PFSK-1 (cell line): ENCODE data around the gene INPP4A.

Source experiments
- FOXP2 ChIP-seq: optimal IDR thresholded peaks from 2 replicates; pipeline ENCODE3; 2011; ENCODE audit warnings: borderline replicate concordance, control low read depth, inconsistent platforms; ENCODE audit not compliant: insufficient read depth; ENCODE audit errors: extremely low read length, extremely low read depth
- POLR2AphosphoS5 ChIP-seq: IDR thresholded peaks from 2 replicates; pipeline ENCODE4 v1.6.1; 2012; ENCODE audit warnings: low read depth, mild to moderate bottlenecking, control low read depth, low read length, moderate library complexity
- REST ChIP-seq, 2 experiments: IDR thresholded peaks; 2 replicates each; pipeline versions ENCODE4 v1.6.1 to v1.8.0; 2011 to 2012; ENCODE audit warnings: low read depth in 2 of 2, low read length in 2 of 2, control low read depth in 1 of 2, inconsistent platforms in 1 of 2, mild to moderate bottlenecking in 1 of 2, moderate library complexity in 1 of 2; ENCODE audit not compliant: insufficient read depth in 1 of 2
- SIN3A ChIP-seq: IDR thresholded peaks from 2 replicates; pipeline ENCODE4 v1.6.1; 2012; ENCODE audit warnings: mild to moderate bottlenecking, low read length, moderate library complexity, borderline replicate concordance; ENCODE audit not compliant: insufficient read depth
- TAF1 ChIP-seq: IDR thresholded peaks from 2 replicates; pipeline ENCODE4 v1.6.1; 2012; ENCODE audit warnings: low read length, control low read depth, borderline replicate concordance; ENCODE audit not compliant: insufficient read depth

INPP4A gene

GRCh38 chr2:98586551-98587140 is 142.0 kb downstream of the INPP4A start:
- TF ChIP-seq POLR2AphosphoS5 = no peak
- no peak for TF ChIP-seq FOXP2
- no peak for TF ChIP-seq TAF1
- TF ChIP-seq SIN3A = no peak
- no peak for TF ChIP-seq REST (IDR thresholded peaks at IDR 0.05; ENCODE audit: insufficient read depth in 1 of 2, low read depth in 2 of 2, low read length in 2 of 2)

GRCh38 chr2:98588880-98589431 is 144.3 kb downstream of the INPP4A start:
- TF ChIP-seq REST (IDR thresholded peaks at IDR 0.05; ENCODE audit: insufficient read depth in 1 of 2, low read depth in 2 of 2, low read length in 2 of 2) = no peak
- TF ChIP-seq SIN3A = no peak
- no peak for TF ChIP-seq POLR2AphosphoS5
- TF ChIP-seq FOXP2 = no peak
- TF ChIP-seq TAF1 = no peak

GRCh38 chr2:98589489-98589888 is 144.8 kb downstream of the INPP4A start:
- TF ChIP-seq TAF1 = no peak
- TF ChIP-seq SIN3A = no peak
- no peak for TF ChIP-seq POLR2AphosphoS5
- TF ChIP-seq FOXP2 = no peak
- no peak for TF ChIP-seq REST (IDR thresholded peaks at IDR 0.05; ENCODE audit: insufficient read depth in 1 of 2, low read depth in 2 of 2, low read length in 2 of 2)

- no peak for TF ChIP-seq TAF1
- no peak for TF ChIP-seq FOXP2
Measured at GRCh38 chr2:98592565-98592964, 147.9 kb downstream of the INPP4A start.

- no peak for TF ChIP-seq SIN3A
- TF ChIP-seq TAF1 = no peak
- no peak for TF ChIP-seq POLR2AphosphoS5
- TF ChIP-seq FOXP2 = no peak
- TF ChIP-seq REST (IDR thresholded peaks at IDR 0.05; ENCODE audit: insufficient read depth in 1 of 2, low read depth in 2 of 2, low read length in 2 of 2) = no peak
Measured at GRCh38 chr2:98598781-98599428, 154.2 kb downstream of the INPP4A start.
